Prostate gland (tissue), 2 donors: ENCODE data around the gene ULK3.

Experiments used
- CTCF ChIP-seq, 4 experiments: fragments of 200-600 bp in 2 of 4; fragments of 450-650 bp in 2 of 4; sonication (generic) in 2 of 4; IDR thresholded peaks; 1 replicate in 3 of 4; 2 replicates in 1 of 4; pipeline ENCODE4 v1.5.1; 2016 to 2019; ENCODE audit warnings: antibody characterized with exemption in 4 of 4, mild to moderate bottlenecking in 2 of 4, moderate library complexity in 2 of 4
- POLR2AphosphoS5 ChIP-seq: sonication (generic); formaldehyde crosslinking; IDR thresholded peaks from one replicate; pipeline ENCODE4 v1.6.1; 2017; ENCODE audit warnings: antibody characterized with exemption

GRCh38 chr15:74885461-74885860 is 42.5 kb upstream of the ULK3 start:
- TF ChIP-seq POLR2AphosphoS5 (no peak), CTCF (IDR thresholded peaks at IDR 0.05) (no peak)
